HuH-7.5 (cell line): Measurements from ENCODE around the gene IQGAP2.
A peak's percentile ranks its signal among the peaks of the same experiment; 100 is the strongest.

ENCODE experiments used
- DNase-seq: peaks from one replicate; pipeline ENCODE4 v3.0.0; 2011; ENCODE audit warnings: low spot score

IQGAP2 gene

GRCh38 chr5:76612942-76613341 lies 209.9 kb downstream of the IQGAP2 start:
- DNase-seq = no peak

GRCh38 chr5:76615759-76616158 lies 212.7 kb downstream of the IQGAP2 start:
- no peak for DNase-seq

- DNase-seq = no peak
Observed at GRCh38 chr5:76616206-76616605, 213.1 kb downstream of the IQGAP2 start.

GRCh38 chr5:76617229-76617628 lies 214.1 kb downstream of the IQGAP2 start:
- no peak for DNase-seq

GRCh38 chr5:76617675-76618074 lies 214.6 kb downstream of the IQGAP2 start:
- DNase-seq = no peak

GRCh38 chr5:76620166-76620565 lies 217.1 kb downstream of the IQGAP2 start:
- DNase-seq = no peak

GRCh38 chr5:76622076-76622475 lies 219.0 kb downstream of the IQGAP2 start:
- DNase-seq = no peak

GRCh38 chr5:76622973-76623596 lies 220.0 kb downstream of the IQGAP2 start, which contains the start of gene F2RL2:
Gene F2RL2 (minus strand): TSS chr5:76623403. CDS start chr5:76623230, 173 bp downstream.
- DNase-seq = peak; percentile 8

GRCh38 chr5:76625087-76625815 lies 222.2 kb downstream of the IQGAP2 start:
- DNase-seq = no peak

- no peak for DNase-seq
Observed at GRCh38 chr5:76626738-76627137, 223.7 kb downstream of the IQGAP2 start.

GRCh38 chr5:76634661-76635060 lies 231.6 kb downstream of the IQGAP2 start:
- no peak for DNase-seq

- no peak for DNase-seq
Observed at GRCh38 chr5:76637490-76637889, 234.4 kb downstream of the IQGAP2 start.

GRCh38 chr5:76638479-76638878 lies 235.4 kb downstream of the IQGAP2 start:
- DNase-seq = no peak

- DNase-seq = peak; percentile 7
Observed at GRCh38 chr5:76641514-76642120, 238.5 kb downstream of the IQGAP2 start.

- no peak for DNase-seq
Observed at GRCh38 chr5:76642390-76643040, 239.4 kb downstream of the IQGAP2 start.

- no peak for DNase-seq
Observed at GRCh38 chr5:76643371-76643770, 240.3 kb downstream of the IQGAP2 start.

GRCh38 chr5:76649140-76649539 lies 246.1 kb downstream of the IQGAP2 start:
- no peak for DNase-seq

GRCh38 chr5:76652809-76653414 lies 249.8 kb downstream of the IQGAP2 start:
- DNase-seq = no peak

GRCh38 chr5:76657091-76657490 lies 254.0 kb downstream of the IQGAP2 start:
- DNase-seq = no peak

GRCh38 chr5:76657683-76658311 lies 254.7 kb downstream of the IQGAP2 start:
- DNase-seq = no peak

- DNase-seq = no peak
Observed at GRCh38 chr5:76660360-76660759, 257.3 kb downstream of the IQGAP2 start.

GRCh38 chr5:76662521-76662920 lies 259.4 kb downstream of the IQGAP2 start:
- no peak for DNase-seq
